Measurements from ENCODE around the gene COBLL1. TPM values are rescaled to one million over a fixed set of nuclear protein-coding genes. Genes with fewer than 3 reads are reported as not detected.

COBLL1 gene
- total RNA-seq, 1 experiment from 2014 or later, result 47.0 TPM

GRCh38 chr2:164703915-164704706, 137.5 kb downstream of the COBLL1 start:
- CTCF ChIA-PET, result interaction anchor here (0.5 to 3.8 kb wide), 10 partner anchors 9 to 1536 kb away, joined by 3 to 19 read pairs (median 4); no protein-coding TSS in a partner anchor
- DNase-seq (ENCODE audit: unreplicated experiment), result no peak
- Mint-ChIP-seq H3K4me1 (ENCODE audit: insufficient read depth, unreplicated experiment) (no peaks in the 10 kb centered on the region), H3K27ac (ENCODE audit: low read depth, unreplicated experiment) (no peak overlapping the region), H3K36me3 (ENCODE audit: insufficient read depth, unreplicated experiment) (peaks cover 48% of the 10 kb centered on the region), H3K27me3 (ENCODE audit: insufficient read depth, unreplicated experiment) (no peaks in the 10 kb centered on the region), H3K9me3 (ENCODE audit: unreplicated experiment) (no peaks in the 10 kb centered on the region), H3K4me3 (ENCODE audit: unreplicated experiment) (no peak overlapping the region)
- BruUV-seq (replicated peaks), result no TSS peak
- intact Hi-C loops (cut with micrococcal nuclease), result no loop called here
- no peak for TF ChIP-seq CTCF (IDR thresholded peaks at IDR 0.05; ENCODE audit: unreplicated experiment)
- POLR2A ChIA-PET, result no interaction called here

GRCh38 chr2:164701565-164701964, 140.1 kb downstream of the COBLL1 start:
- no peaks in the 10 kb centered on the region for H3K27me3 Mint-ChIP-seq (ENCODE audit: insufficient read depth, unreplicated experiment)
- no peak overlapping the region for H3K4me3 Mint-ChIP-seq (ENCODE audit: unreplicated experiment)
- POLR2A ChIA-PET, result no interaction called here
- CTCF ChIA-PET, result no interaction called here
- intact Hi-C loops (cut with micrococcal nuclease), result no loop called here
- H3K9me3 Mint-ChIP-seq (ENCODE audit: unreplicated experiment), result no peaks in the 10 kb centered on the region
- no peak overlapping the region for H3K27ac Mint-ChIP-seq (ENCODE audit: low read depth, unreplicated experiment)
- no peak for TF ChIP-seq CTCF (IDR thresholded peaks at IDR 0.05; ENCODE audit: unreplicated experiment)
- H3K36me3 Mint-ChIP-seq (ENCODE audit: insufficient read depth, unreplicated experiment), result peaks cover 42% of the 10 kb centered on the region
- BruUV-seq (replicated peaks), result no TSS peak
- no peaks in the 10 kb centered on the region for H3K4me1 Mint-ChIP-seq (ENCODE audit: insufficient read depth, unreplicated experiment)
- no peak for DNase-seq (ENCODE audit: unreplicated experiment)

- intact Hi-C loops (cut with micrococcal nuclease), result no loop called here
- Mint-ChIP-seq H3K4me3 (ENCODE audit: unreplicated experiment) (no peak overlapping the region), H3K27me3 (ENCODE audit: insufficient read depth, unreplicated experiment) (no peaks in the 10 kb centered on the region), H3K9me3 (ENCODE audit: unreplicated experiment) (no peaks in the 10 kb centered on the region), H3K36me3 (ENCODE audit: insufficient read depth, unreplicated experiment) (peaks cover 40% of the 10 kb centered on the region), H3K27ac (ENCODE audit: low read depth, unreplicated experiment) (no peak overlapping the region), H3K4me1 (ENCODE audit: insufficient read depth, unreplicated experiment) (no peaks in the 10 kb centered on the region)
- ChIA-PET CTCF (interaction anchor here (0.6 kb wide), 1 partner anchor 161 kb away, joined by 5 read pairs; no protein-coding TSS in a partner anchor), POLR2A (no interaction called here)
- no peak for DNase-seq (ENCODE audit: unreplicated experiment)
- TF ChIP-seq CTCF (IDR thresholded peaks at IDR 0.05; ENCODE audit: unreplicated experiment), result no peak
- BruUV-seq (replicated peaks), result no TSS peak
Observed at GRCh38 chr2:164700390-164700789, 141.2 kb downstream of the COBLL1 start.

- H3K4me3 Mint-ChIP-seq (ENCODE audit: unreplicated experiment), result no peak overlapping the region
- POLR2A ChIA-PET, result interaction anchor here (0.6 to 0.7 kb wide), 2 partner anchors 34 to 144 kb away, joined by 3 read pairs; no protein-coding TSS in a partner anchor
- no peaks in the 10 kb centered on the region for H3K4me1 Mint-ChIP-seq (ENCODE audit: insufficient read depth, unreplicated experiment)
- BruUV-seq (replicated peaks), result no TSS peak
- H3K27ac Mint-ChIP-seq (ENCODE audit: low read depth, unreplicated experiment), result no peak overlapping the region
- peaks cover 31% of the 10 kb centered on the region for H3K36me3 Mint-ChIP-seq (ENCODE audit: insufficient read depth, unreplicated experiment)
- DNase-seq (ENCODE audit: unreplicated experiment), result peak; percentile 29
- CTCF ChIA-PET, result interaction anchor here (0.6 to 1.0 kb wide), 6 partner anchors 16 to 1617 kb away, joined by 3 to 6 read pairs (median 3); no protein-coding TSS in a partner anchor
- intact Hi-C loops (cut with micrococcal nuclease), result no loop called here
- peak; percentile 42 for TF ChIP-seq CTCF (IDR thresholded peaks at IDR 0.05; ENCODE audit: unreplicated experiment)
- H3K9me3 Mint-ChIP-seq (ENCODE audit: unreplicated experiment), result no peaks in the 10 kb centered on the region
- no peaks in the 10 kb centered on the region for H3K27me3 Mint-ChIP-seq (ENCODE audit: insufficient read depth, unreplicated experiment)
Observed at GRCh38 chr2:164697688-164698461, 143.7 kb downstream of the COBLL1 start.

Data from MCF 10A (cell line).